NB4 (cell line): ENCODE results near the gene GRID1.

Experiments used
- CTCF ChIP-seq: IDR thresholded peaks from one replicate; pipeline ENCODE4 v1.5.1; 2012; ENCODE audit warnings: low read depth, low read length
- MYC ChIP-seq: IDR thresholded peaks from 2 replicates; pipeline ENCODE4 v1.6.1; 2011; ENCODE audit warnings: low read depth, low read length
- POLR2A ChIP-seq: IDR thresholded peaks from 2 replicates; pipeline ENCODE4 v1.6.1; 2011; ENCODE audit warnings: mild to moderate bottlenecking; ENCODE audit not compliant: insufficient read length; ENCODE audit errors: extremely low read depth

- no peak for TF ChIP-seq CTCF
- no peak for TF ChIP-seq POLR2A
- no peak for TF ChIP-seq MYC
These were observed 451.2 kb downstream of the GRID1 start for GRCh38 chr10:85915245-85915846.
